OCI-LY7 (cell line): Measurements from ENCODE around the gene MRC2. TPM values are rescaled to one million over a fixed set of nuclear protein-coding genes. Genes with fewer than 3 reads are reported as not detected.

ENCODE experiments used
- BruUV-seq: library from RNA; stranded (reverse); fragments of 400-500 nt; replicated peaks from 2 replicates; lab custom pipeline; 2021; lab: Mats Ljungman, UMichigan
- CTCF ChIA-PET: fragments of 300-600 bp; sonication (Branson Sonifier 250); formaldehyde crosslinking; loops from one replicate; lab custom pipeline; 2022; ENCODE audit warnings: antibody characterized with exemption; ENCODE audit not compliant: unreplicated experiment; lab: Charles Lee
- POLR2A ChIA-PET: fragments of 300-600 bp; sonication (Branson Sonifier 250); formaldehyde crosslinking; loops from one replicate; lab custom pipeline; 2022; ENCODE audit warnings: antibody characterized with exemption; lab: Charles Lee
- DNase-seq: peaks from one replicate; pipeline ENCODE4 v3.0.0-alpha.2; 2015; ENCODE audit warnings: low spot score
- H2AFZ ChIP-seq: fragments of 200-600 bp; sonication (generic), shearing (Covaris generic); 2 replicates; pipeline ENCODE4 v1.6.1; 2014; ENCODE audit warnings: mild to moderate bottlenecking, antibody characterized with exemption, low read length, moderate library complexity
- H3K27ac ChIP-seq: fragments of 200-600 bp; sonication (generic); 2 replicates; pipeline ENCODE4 v1.5.1; 2014; ENCODE audit warnings: mixed run types, low read depth, mild to moderate bottlenecking, moderate library complexity, low read length, inconsistent platforms; ENCODE audit not compliant: poor library complexity, severe bottlenecking
- H3K36me3 ChIP-seq: fragments of 200-600 bp; sonication (generic); 2 replicates; pipeline ENCODE4 v1.6.1; 2014; ENCODE audit warnings: mild to moderate bottlenecking, antibody characterized with exemption, low read length, moderate library complexity, mixed read lengths; ENCODE audit not compliant: insufficient read depth
- H3K4me1 ChIP-seq: fragments of 200-600 bp; sonication (generic); 2 replicates; pipeline ENCODE4 v1.5.1; 2014; ENCODE audit warnings: mild to moderate bottlenecking, low read length; ENCODE audit not compliant: insufficient read depth, poor library complexity, severe bottlenecking
- H3K4me2 ChIP-seq: fragments of 200-600 bp; sonication (generic); 2 replicates; pipeline ENCODE4 v1.6.1; 2014; ENCODE audit warnings: mild to moderate bottlenecking, low read length
- H3K4me3 ChIP-seq: fragments of 200-600 bp; sonication (generic); 2 replicates; pipeline ENCODE4 v1.5.1; 2014; ENCODE audit warnings: mild to moderate bottlenecking, low read depth, low read length; ENCODE audit not compliant: poor library complexity, severe bottlenecking
- H3K79me2 ChIP-seq: fragments of 200-600 bp; sonication (generic); 2 replicates; pipeline ENCODE4 v1.6.1; 2016; ENCODE audit warnings: low read depth, mild to moderate bottlenecking, low read length, moderate library complexity, mixed read lengths; ENCODE audit not compliant: insufficient read depth
- H3K9me2 ChIP-seq: fragments of 200-600 bp; sonication (generic); 2 replicates; pipeline ENCODE4 v1.6.1; 2016; ENCODE audit warnings: mild to moderate bottlenecking, low read length, mixed read lengths; ENCODE audit not compliant: insufficient read depth
- H3K9me3 ChIP-seq: fragments of 200-600 bp; sonication (generic); 2 replicates; pipeline ENCODE4 v1.6.1; 2014; ENCODE audit warnings: mild to moderate bottlenecking, mixed run types, low read length, mixed read lengths
- H4K20me1 ChIP-seq: fragments of 200-600 bp; sonication (generic); 2 replicates; pipeline ENCODE4 v1.6.1; 2014; ENCODE audit warnings: mild to moderate bottlenecking, antibody characterized with exemption, low read length, moderate library complexity, mixed read lengths; ENCODE audit not compliant: insufficient read depth
- CTCF ChIP-seq: fragments of 200-600 bp; sonication (generic); conservative IDR thresholded peaks from 2 replicates; pipeline ENCODE4 v1.5.1; 2014; ENCODE audit warnings: mild to moderate bottlenecking, antibody characterized with exemption, low read length, moderate library complexity, mixed read lengths
- EZH2phosphoT487 ChIP-seq: fragments of 200-600 bp; sonication (generic); IDR thresholded peaks from 2 replicates; pipeline ENCODE4 v1.6.1; 2018; ENCODE audit warnings: low read depth, borderline replicate concordance, mild to moderate bottlenecking, mixed run types, antibody characterized with exemption, low read length, moderate library complexity, mixed read lengths
- intact Hi-C: fragments of 100-400 bp; cut with micrococcal nuclease; formaldehyde crosslinking; loops from one replicate; pipeline ENCODE4 v1.10.0; 2022; ENCODE audit not compliant: unreplicated experiment
- total RNA-seq, 2 experiments: library from RNA; depleted of rRNA in 1 of 2; stranded (reverse); fragments of >200 nt in 1 of 2; shearing (Covaris generic) in 1 of 2; gene quantifications; 2 replicates each; pipeline ENCODE4 v1.2.3, GENCODE V29; 2014 to 2022

Gene MRC2
- total RNA-seq, 2 experiments from 2014 or later, result 0.19 to 0.27 TPM

GRCh38 chr17:62705778-62706597 is 78.5 kb downstream of the MRC2 start:
- Histone ChIP-seq H3K27ac (no peak overlapping the region), H3K36me3 (no peaks in the 10 kb centered on the region), H3K4me1 (no peaks in the 10 kb centered on the region), H3K4me3 (no peak overlapping the region), H3K9me3 (no peaks in the 10 kb centered on the region), H2AFZ (no peak overlapping the region), H3K9me2 (no peaks in the 10 kb centered on the region), H3K4me2 (no peak overlapping the region), H4K20me1 (no peaks in the 10 kb centered on the region), H3K79me2 (no peaks in the 10 kb centered on the region)
- TF ChIP-seq EZH2phosphoT487 (no peak), CTCF (no peak)
- no peak for DNase-seq
- intact Hi-C loops, result no loop called here
- ChIA-PET CTCF (no interaction called here), POLR2A (no interaction called here)
- no TSS peak for BruUV-seq

GRCh38 chr17:62706598-62707424 is 79.3 kb downstream of the MRC2 start:
- no TSS peak for BruUV-seq
- POLR2A ChIA-PET, result no interaction called here
- TF ChIP-seq EZH2phosphoT487 (no peak), CTCF (no peak)
- Histone ChIP-seq H3K27ac (no peak overlapping the region), H3K79me2 (no peaks in the 10 kb centered on the region), H3K36me3 (no peaks in the 10 kb centered on the region), H3K9me2 (no peaks in the 10 kb centered on the region), H4K20me1 (no peaks in the 10 kb centered on the region), H2AFZ (no peak overlapping the region), H3K4me2 (no peak overlapping the region), H3K4me3 (no peak overlapping the region), H3K4me1 (no peaks in the 10 kb centered on the region), H3K9me3 (no peaks in the 10 kb centered on the region)
- DNase-seq, result no peak
- intact Hi-C loops, result no loop called here
- CTCF ChIA-PET, result no interaction called here

- Histone ChIP-seq H3K36me3 (no peaks in the 10 kb centered on the region), H3K9me2 (no peaks in the 10 kb centered on the region), H3K27ac (no peak overlapping the region), H2AFZ (no peak overlapping the region), H3K79me2 (no peaks in the 10 kb centered on the region), H3K9me3 (no peaks in the 10 kb centered on the region), H3K4me2 (no peak overlapping the region), H3K4me3 (no peak overlapping the region), H3K4me1 (no peaks in the 10 kb centered on the region), H4K20me1 (no peaks in the 10 kb centered on the region)
- DNase-seq, result no peak
- ChIA-PET CTCF (no interaction called here), POLR2A (no interaction called here)
- TF ChIP-seq EZH2phosphoT487 (no peak), CTCF (no peak)
- intact Hi-C loops, result no loop called here
- no TSS peak for BruUV-seq
Measured at GRCh38 chr17:62707425-62707739, 79.9 kb downstream of the MRC2 start.
